Mesodermal cell (in vitro differentiated cells): ENCODE measurements around the gene TCAIM. TPM values are rescaled to one million over a fixed set of nuclear protein-coding genes. Genes with fewer than 3 reads are reported as not detected.

Source experiments
- H3K27ac ChIP-seq: 2 replicates; pipeline ENCODE4 v1.7.0; 2013; ENCODE audit warnings: mild to moderate bottlenecking, low read depth, low read length, moderate library complexity; ENCODE audit not compliant: severe bottlenecking
- H3K36me3 ChIP-seq: 2 replicates; pipeline ENCODE4 v1.7.1; 2013; ENCODE audit warnings: mild to moderate bottlenecking, low read length, moderate library complexity; ENCODE audit not compliant: control insufficient read depth, insufficient read depth
- H3K4me1 ChIP-seq: one replicate; pipeline ENCODE4 v1.7.1; 2013; ENCODE audit warnings: mild to moderate bottlenecking, low read length; ENCODE audit not compliant: insufficient read depth, control insufficient read depth, poor library complexity, severe bottlenecking
- H3K4me3 ChIP-seq: 2 replicates; pipeline ENCODE4 v1.7.0; 2013; ENCODE audit warnings: low read length, control low read depth, mild to moderate bottlenecking; ENCODE audit not compliant: insufficient read depth, poor library complexity, severe bottlenecking; ENCODE audit errors: extremely low read depth
- H3K9me3 ChIP-seq: 2 replicates; pipeline ENCODE4 v1.7.1; 2013; ENCODE audit warnings: mild to moderate bottlenecking, low read length, moderate library complexity; ENCODE audit not compliant: control insufficient read depth
- WGBS, 2 experiments: methylation state at CpG; one replicate each; pipeline ENCODE4 v1.1.5; 2013; ENCODE audit warnings: missing lambda C conversion rate in 2 of 2; ENCODE audit not compliant: insufficient coverage in 2 of 2; 5-methylcytosine and 5-hydroxymethylcytosine counted together
- polyA plus RNA-seq, 2 experiments: library from polyadenylated mRNA; stranded (reverse); fragments of 50-300 nt; gene quantifications; one replicate each; pipeline ENCODE4 v1.2.3, GENCODE V29; 2013

TCAIM gene
- polyA plus RNA-seq (2013, experiment 1 of 2) = 19.2 TPM
- polyA plus RNA-seq (2013, experiment 2 of 2) = 20.1 TPM

GRCh38 chr3:44338010-44338827, at the start of gene TCAIM:
Gene TCAIM (plus strand): TSS chr3:44338766. CDS start chr3:44354783, 16,017 bp downstream.
- Histone ChIP-seq H3K9me3 (no peaks in the 10 kb centered on the region), H3K36me3 (no peaks in the 10 kb centered on the region), H3K4me1 (peaks cover 4% of the 10 kb centered on the region), H3K4me3 (peak within 1 kb of the TSS; percentile 54), H3K27ac (peak within 1 kb of the TSS; percentile 93)
- 0% methylated on average over 54 to 71 of the region's 77 CpGs for WGBS, 2 experiments

- Histone ChIP-seq H3K4me1 (no peaks in the 10 kb centered on the region), H3K36me3 (no peaks in the 10 kb centered on the region), H3K27ac (no peak overlapping the region), H3K4me3 (no peak overlapping the region), H3K9me3 (no peaks in the 10 kb centered on the region)
- WGBS, 2 experiments = 80 to 94% methylated on average over 1 to 2 of the region's 3 CpGs
These were observed 48.6 kb upstream of the TCAIM start for GRCh38 chr3:44289882-44290462.

- no peak overlapping the region for H3K4me3 ChIP-seq
- H3K4me1 ChIP-seq = no peaks in the 10 kb centered on the region
- no peaks in the 10 kb centered on the region for H3K9me3 ChIP-seq
- 88 to 100% methylated on average over 1 to 2 of the region's 2 CpGs for WGBS, 2 experiments
- H3K36me3 ChIP-seq = no peaks in the 10 kb centered on the region
- H3K27ac ChIP-seq = no peak overlapping the region
These were observed 46.3 kb upstream of the TCAIM start for GRCh38 chr3:44292276-44292675.

GRCh38 chr3:44292947-44293346, 45.6 kb upstream of the TCAIM start:
- no CpG with 5 or more reads among the region's 1 CpG for WGBS, 2 experiments
- H3K27ac ChIP-seq = no peak overlapping the region
- H3K4me1 ChIP-seq = no peaks in the 10 kb centered on the region
- no peak overlapping the region for H3K4me3 ChIP-seq
- no peaks in the 10 kb centered on the region for H3K9me3 ChIP-seq
- no peaks in the 10 kb centered on the region for H3K36me3 ChIP-seq

GRCh38 chr3:44297255-44297654, 41.3 kb upstream of the TCAIM start:
- Histone ChIP-seq H3K4me1 (no peaks in the 10 kb centered on the region), H3K9me3 (no peaks in the 10 kb centered on the region), H3K27ac (no peak overlapping the region)

DNA sequence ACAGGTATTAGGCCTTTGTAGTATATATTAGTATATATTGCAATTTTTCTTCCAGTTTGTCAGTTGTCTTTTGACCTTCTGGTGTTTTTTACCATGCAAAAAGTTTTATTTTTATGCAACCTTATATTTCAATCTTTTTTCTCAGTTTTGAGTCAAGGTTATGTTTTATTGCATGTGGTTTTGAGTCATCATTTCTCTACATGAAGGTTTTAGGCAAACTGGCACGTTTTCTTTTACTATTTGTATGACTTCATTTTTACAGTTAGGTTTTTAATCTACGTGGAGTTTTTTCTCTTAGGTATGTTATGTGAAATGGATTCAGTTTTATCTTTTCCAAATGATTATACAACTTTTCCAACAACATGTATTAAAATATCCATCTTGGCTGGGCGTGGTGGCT, 36.8 kb upstream of the TCAIM start:
- 80% methylated on average over 1 of the region's 3 CpGs; no CpG with 5 or more reads in 1 of the 2 experiments for WGBS, 2 experiments
- H3K9me3 ChIP-seq = no peaks in the 10 kb centered on the region
- no peak overlapping the region for H3K4me3 ChIP-seq
- H3K36me3 ChIP-seq = no peaks in the 10 kb centered on the region
- no peak overlapping the region for H3K27ac ChIP-seq
- H3K4me1 ChIP-seq = no peaks in the 10 kb centered on the region

More at GRCh38 chr3:44297255-44297654, 41.3 kb upstream of the TCAIM start:
- no peak overlapping the region for H3K4me3 ChIP-seq
- no peaks in the 10 kb centered on the region for H3K36me3 ChIP-seq

DNA sequence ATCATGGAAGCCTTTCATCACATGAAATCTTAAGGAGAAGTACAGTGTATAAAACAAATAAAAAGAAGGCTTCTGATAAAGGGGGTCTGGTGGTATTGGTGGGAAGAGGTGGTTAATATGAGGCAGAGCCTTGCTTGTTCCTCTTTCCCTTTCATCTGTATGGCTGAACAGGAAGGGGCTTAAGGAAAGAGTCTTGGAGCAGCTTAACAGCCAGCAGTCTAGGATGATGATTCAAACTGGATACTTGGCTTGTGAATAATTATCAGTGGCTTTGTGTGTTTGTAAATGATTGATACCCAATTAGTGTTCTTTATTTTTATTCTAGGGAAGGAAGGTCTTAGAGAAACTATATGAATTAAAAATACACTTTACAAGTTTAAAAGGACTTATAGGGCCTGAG, 29.1 kb upstream of the TCAIM start:
- H3K4me3 ChIP-seq = no peak overlapping the region
- no peaks in the 10 kb centered on the region for H3K9me3 ChIP-seq
- no peaks in the 10 kb centered on the region for H3K36me3 ChIP-seq
- H3K27ac ChIP-seq = no peak overlapping the region
- H3K4me1 ChIP-seq = no peaks in the 10 kb centered on the region

GRCh38 chr3:44318891-44319311, 19.7 kb upstream of the TCAIM start:
- Histone ChIP-seq H3K4me1 (no peaks in the 10 kb centered on the region), H3K4me3 (no peak overlapping the region), H3K27ac (no peak overlapping the region), H3K9me3 (no peaks in the 10 kb centered on the region), H3K36me3 (no peaks in the 10 kb centered on the region)
- WGBS, 2 experiments = 80% methylated on average over 2 of the region's 8 CpGs; no CpG with 5 or more reads in 1 of the 2 experiments

DNA sequence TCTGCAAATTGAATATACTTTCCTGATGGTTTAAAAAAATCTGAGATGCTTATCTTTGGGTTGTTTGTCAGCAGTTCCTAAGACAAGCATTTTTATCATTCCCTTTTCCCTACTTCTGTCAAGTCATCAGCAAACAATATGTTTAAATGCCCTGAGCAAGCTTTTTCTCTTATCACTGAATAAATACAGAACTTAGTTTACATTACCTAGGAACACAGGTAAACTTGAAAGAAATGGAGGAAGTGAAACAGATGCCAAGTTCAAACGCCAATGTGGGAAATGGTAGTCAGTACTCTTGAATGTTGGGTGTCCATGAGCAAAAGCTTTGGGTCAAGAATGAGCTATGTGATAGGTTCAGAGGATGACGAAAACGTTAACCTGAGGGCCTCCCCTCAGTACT, 17.2 kb upstream of the TCAIM start:
- Histone ChIP-seq H3K9me3 (no peaks in the 10 kb centered on the region), H3K36me3 (no peaks in the 10 kb centered on the region), H3K4me3 (no peak overlapping the region), H3K27ac (no peak overlapping the region), H3K4me1 (no peaks in the 10 kb centered on the region)
- 75 to 83% methylated on average over 1 of the region's 3 CpGs for WGBS, 2 experiments

DNA sequence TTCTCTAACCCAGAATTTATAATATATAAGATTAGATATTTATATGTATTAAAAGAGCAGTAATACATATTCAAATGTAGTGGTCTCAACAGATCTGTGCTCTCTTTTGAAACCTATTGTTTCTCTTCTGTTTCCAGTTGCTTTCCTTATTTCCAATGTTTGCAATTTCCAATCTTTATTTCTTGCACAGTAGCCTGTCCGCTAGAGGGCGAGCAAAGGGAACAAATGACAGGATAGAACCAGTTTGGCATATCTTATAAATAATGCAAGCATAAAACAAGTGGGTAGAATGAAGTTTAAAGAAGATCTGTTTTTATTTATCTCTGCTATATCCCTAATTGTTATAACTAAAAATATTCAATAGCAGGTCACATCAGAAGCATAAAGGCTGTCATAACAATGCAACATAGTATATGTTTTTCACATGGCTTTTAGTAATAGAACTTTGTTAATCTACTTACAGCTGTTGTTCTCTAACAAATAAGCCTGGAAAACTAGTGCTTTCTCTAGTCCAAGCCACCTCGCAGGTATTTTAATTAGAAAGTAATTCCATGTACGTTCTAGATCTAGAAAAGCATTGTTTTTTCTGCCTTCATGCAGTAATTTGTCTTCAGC, 15.1 kb upstream of the TCAIM start:
- no peaks in the 10 kb centered on the region for H3K36me3 ChIP-seq
- no peaks in the 10 kb centered on the region for H3K4me1 ChIP-seq
- WGBS, 2 experiments = no CpG with 5 or more reads among the region's 4 CpGs
- no peaks in the 10 kb centered on the region for H3K9me3 ChIP-seq
- H3K27ac ChIP-seq = no peak overlapping the region
- no peak overlapping the region for H3K4me3 ChIP-seq

- H3K4me1 ChIP-seq = no peaks in the 10 kb centered on the region
- no peaks in the 10 kb centered on the region for H3K9me3 ChIP-seq
- no peaks in the 10 kb centered on the region for H3K36me3 ChIP-seq
- no peak overlapping the region for H3K4me3 ChIP-seq
- no peak overlapping the region for H3K27ac ChIP-seq
These were observed 14.0 kb upstream of the TCAIM start for GRCh38 chr3:44324584-44324983.
